ENCODE results near the gene CYB561. TPM values are rescaled to one million over a fixed set of nuclear protein-coding genes. Genes with fewer than 3 reads are reported as not detected.

The CYB561 gene
- total and polyA plus RNA-seq, 4 donors: 41.2 to 97.9 (median 45.8) TPM

- ATAC-seq (ENCODE audit: insufficient read depth, low FRiP score) (no peak), DNase-seq (no peak)
- H3K4me3 ChIP-seq: no peak overlapping the region
- H3K9me3 ChIP-seq (ENCODE audit: control insufficient read depth in 4 of 4, insufficient read depth in 3 of 4, low read length in 3 of 4): no peaks in the 10 kb centered on the region
- H3K36me3 ChIP-seq (ENCODE audit: control insufficient read depth in 4 of 4, insufficient read depth in 4 of 4, low read length in 4 of 4): peaks cover 0 to 8% (median 0%) of the 10 kb centered on the region in 4 donors
- peaks cover 0 to 12% (median 0%) of the 10 kb centered on the region in 5 donors for H3K4me1 ChIP-seq (ENCODE audit: control insufficient read depth in 5 of 5, insufficient read depth in 5 of 5, low read length in 5 of 5)
- H3K9ac ChIP-seq (ENCODE audit: insufficient read depth in 1 of 2, low read length in 2 of 2): no peak overlapping the region
- 85 to 91% methylated on average over 8 of the region's 8 CpGs for WGBS, 2 donors
- TF ChIP-seq CTCF (IDR thresholded peaks at IDR 0.05; ENCODE audit: control extremely low read depth, extremely low read depth): no peak
- no peaks in the 10 kb centered on the region for H3K27me3 ChIP-seq (ENCODE audit: control insufficient read depth in 3 of 3, insufficient read depth in 3 of 3, low read length in 2 of 3)
- no peak overlapping the region for H3K27ac ChIP-seq (ENCODE audit: low read depth in 1 of 2, low read length in 1 of 2)
Observed at GRCh38 chr17:63491413-63491812, 45.3 kb upstream of the CYB561 start.

GRCh38 chr17:63490858-63491400 is 44.8 kb upstream of the CYB561 start:
- Histone ChIP-seq H3K4me3 (no peak overlapping the region), H3K4me1 (ENCODE audit: control insufficient read depth in 5 of 5, insufficient read depth in 5 of 5, low read length in 5 of 5) (peaks cover 0 to 11% (median 0%) of the 10 kb centered on the region in 5 donors), H3K27ac (ENCODE audit: low read depth in 1 of 2, low read length in 1 of 2) (no peak overlapping the region), H3K27me3 (ENCODE audit: control insufficient read depth in 3 of 3, insufficient read depth in 3 of 3, low read length in 2 of 3) (no peaks in the 10 kb centered on the region), H3K9ac (ENCODE audit: insufficient read depth in 1 of 2, low read length in 2 of 2) (no peak overlapping the region), H3K36me3 (ENCODE audit: control insufficient read depth in 4 of 4, insufficient read depth in 4 of 4, low read length in 4 of 4) (peaks cover 0 to 6% (median 0%) of the 10 kb centered on the region in 4 donors), H3K9me3 (ENCODE audit: control insufficient read depth in 4 of 4, insufficient read depth in 3 of 4, low read length in 3 of 4) (no peaks in the 10 kb centered on the region)
- no peak for DNase-seq
- no peak for TF ChIP-seq CTCF (IDR thresholded peaks at IDR 0.05; ENCODE audit: control extremely low read depth, extremely low read depth)
- 87 to 89% methylated on average over 22 of the region's 22 CpGs for WGBS, 2 donors
- no peak for ATAC-seq (ENCODE audit: insufficient read depth, low FRiP score)

GRCh38 chr17:63490329-63490728 is 44.2 kb upstream of the CYB561 start:
- no peak overlapping the region for H3K27ac ChIP-seq (ENCODE audit: low read depth in 1 of 2, low read length in 1 of 2)
- 66 to 78% methylated on average over 10 of the region's 10 CpGs for WGBS, 2 donors

More at GRCh38 chr17:63490329-63490728, 44.2 kb upstream of the CYB561 start:
- Histone ChIP-seq H3K36me3 (ENCODE audit: control insufficient read depth in 4 of 4, insufficient read depth in 4 of 4, low read length in 4 of 4) (peaks cover 0 to 4% (median 0%) of the 10 kb centered on the region in 4 donors), H3K9ac (ENCODE audit: insufficient read depth in 1 of 2, low read length in 2 of 2) (no peak overlapping the region), H3K4me1 (ENCODE audit: control insufficient read depth in 5 of 5, insufficient read depth in 5 of 5, low read length in 5 of 5) (peaks cover 0 to 5% (median 0%) of the 10 kb centered on the region in 5 donors), H3K27me3 (ENCODE audit: control insufficient read depth in 3 of 3, insufficient read depth in 3 of 3, low read length in 2 of 3) (no peaks in the 10 kb centered on the region), H3K4me3 (no peak overlapping the region), H3K9me3 (ENCODE audit: control insufficient read depth in 4 of 4, insufficient read depth in 3 of 4, low read length in 3 of 4) (no peaks in the 10 kb centered on the region)
- DNase-seq (peak in 2 of 3 donors; percentile 29 to 35), ATAC-seq (ENCODE audit: insufficient read depth, low FRiP score) (no peak)
- TF ChIP-seq CTCF (IDR thresholded peaks at IDR 0.05; ENCODE audit: control extremely low read depth, extremely low read depth): no peak

Measured in lung (tissue), 12 donors.